Activated T-cell treated with anti-CD3 and anti-CD28 coated beads, Interleukin-2, amount 50 U/mL, for 4 hours (primary cell): ENCODE measurements around the gene MRPS15. TPM values are rescaled to one million over a fixed set of nuclear protein-coding genes. Genes with fewer than 3 reads are reported as not detected.
A peak's percentile ranks its signal among the peaks of the same experiment; 100 is the strongest.

Experiments used
- ATAC-seq, 2 donors: fragments of 200-7000 bp; cut with Tn5 transposase; one replicate each; pipeline ENCODE4 v1.10.0; 2021
- DNase-seq: peaks from one replicate; pipeline ENCODE4 v3.0.0-alpha.2; 2020
- H3K27me3 Mint-ChIP-seq: one replicate; pipeline ENCODE4 v1.8.0; 2021; ENCODE audit warnings: low read depth, mixed read lengths
- H3K36me3 Mint-ChIP-seq: one replicate; pipeline ENCODE4 v1.8.0; 2022; ENCODE audit warnings: mixed read lengths; ENCODE audit not compliant: insufficient read depth
- H3K4me1 Mint-ChIP-seq: one replicate; pipeline ENCODE4 v1.8.0; 2021; ENCODE audit warnings: low read depth, mixed read lengths
- H3K4me3 Mint-ChIP-seq: one replicate; pipeline ENCODE4 v1.8.0; 2021; ENCODE audit warnings: mild to moderate bottlenecking, moderate library complexity, mixed read lengths
- H3K9me3 Mint-ChIP-seq: one replicate; pipeline ENCODE4 v1.8.0; 2021; ENCODE audit warnings: mixed read lengths
- total RNA-seq, 3 donors: library from RNA; stranded (reverse); gene quantifications; one replicate each; pipeline ENCODE4 v1.2.1, GENCODE V29; 2021

Gene MRPS15
- total RNA-seq, 3 donors from 2014 or later = 117 to 133 (median 127) TPM

GRCh38 chr1:36411674-36412648 is 52.2 kb downstream of the MRPS15 start:
- ATAC-seq (peak; percentile 97 to 98), DNase-seq (no peak)
- no peaks in the 10 kb centered on the region for H3K27me3 Mint-ChIP-seq
- no peak overlapping the region for H3K4me3 Mint-ChIP-seq
- H3K9me3 Mint-ChIP-seq = no peaks in the 10 kb centered on the region
- no peaks in the 10 kb centered on the region for H3K36me3 Mint-ChIP-seq
- peaks cover 15% of the 10 kb centered on the region for H3K4me1 Mint-ChIP-seq

GRCh38 chr1:36408479-36408878 is 55.7 kb downstream of the MRPS15 start:
- Mint-ChIP-seq H3K27me3 (no peaks in the 10 kb centered on the region), H3K36me3 (no peaks in the 10 kb centered on the region), H3K9me3 (no peaks in the 10 kb centered on the region), H3K4me1 (peaks cover 14% of the 10 kb centered on the region), H3K4me3 (no peak overlapping the region)
- DNase-seq = no peak
- ATAC-seq = no peak

- Mint-ChIP-seq H3K4me1 (peaks cover under 1% of the 10 kb centered on the region), H3K27me3 (no peaks in the 10 kb centered on the region), H3K9me3 (no peaks in the 10 kb centered on the region), H3K4me3 (no peak overlapping the region), H3K36me3 (no peaks in the 10 kb centered on the region)
- no peak for ATAC-seq
- no peak for DNase-seq
Observed at GRCh38 chr1:36406440-36406839, 57.7 kb downstream of the MRPS15 start.

Other genes starting within 250 kb of the MRPS15 start
- 100 to 1,000 TPM; 134 to 145 (median 142) TPM for gene THRAP3, start 239.9 kb downstream of the MRPS15 start, total RNA-seq
- gene SH3D21, start 158.0 kb downstream of the MRPS15 start, total RNA-seq = 1 to 10 TPM; 1.7 to 5.6 (median 2.3) TPM
- 1 to 10 TPM; 2.2 to 5.5 (median 4.5) TPM for gene EVA1B, start 140.7 kb downstream of the MRPS15 start, total RNA-seq
- 10 to 100 TPM; 63.9 to 86.1 (median 66.8) TPM for gene STK40, start 78.5 kb downstream of the MRPS15 start, total RNA-seq
- 10 to 100 TPM; 80.6 to 96.3 (median 83.8) TPM for gene LSM10, start 66.5 kb downstream of the MRPS15 start, total RNA-seq
- gene OSCP1, start 13.9 kb downstream of the MRPS15 start, total RNA-seq = 1 to 10 TPM in 2 of 3 donors, under 1 TPM in 1; 0.61 to 1.8 (median 1.5) TPM
- gene CSF3R, start 18.5 kb upstream of the MRPS15 start, total RNA-seq = not detected